ENCODE data around the gene LIN7C.

The LIN7C gene

DNA sequence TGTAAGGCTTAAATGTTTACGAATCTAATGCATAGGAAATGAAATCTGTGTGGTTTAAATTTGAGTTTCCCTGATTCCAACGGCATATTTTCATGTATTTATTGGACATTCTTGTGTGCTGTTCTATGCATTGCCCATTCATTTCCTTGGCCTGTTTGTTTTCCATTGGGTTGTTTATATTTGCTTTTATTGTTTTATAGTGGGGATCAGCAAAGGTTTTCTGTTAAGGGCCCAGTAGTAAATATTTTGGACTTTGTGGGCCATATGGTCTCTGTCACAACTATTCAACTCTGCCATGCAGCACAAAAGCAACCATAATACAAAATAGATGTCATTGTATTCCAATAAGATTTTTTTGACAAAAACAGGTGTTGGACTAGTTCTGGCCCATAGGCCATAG is 28.7 kb downstream of the LIN7C start:
- Histone ChIP-seq H3K4me3 (ENCODE audit: low read depth, low read length) (no peak overlapping the region), H3K36me3 (no peaks in the 10 kb centered on the region), H3K4me1 (no peaks in the 10 kb centered on the region), H3K9me3 (no peaks in the 10 kb centered on the region), H3K27me3 (no peaks in the 10 kb centered on the region)
- TF ChIP-seq, protein P1, sequence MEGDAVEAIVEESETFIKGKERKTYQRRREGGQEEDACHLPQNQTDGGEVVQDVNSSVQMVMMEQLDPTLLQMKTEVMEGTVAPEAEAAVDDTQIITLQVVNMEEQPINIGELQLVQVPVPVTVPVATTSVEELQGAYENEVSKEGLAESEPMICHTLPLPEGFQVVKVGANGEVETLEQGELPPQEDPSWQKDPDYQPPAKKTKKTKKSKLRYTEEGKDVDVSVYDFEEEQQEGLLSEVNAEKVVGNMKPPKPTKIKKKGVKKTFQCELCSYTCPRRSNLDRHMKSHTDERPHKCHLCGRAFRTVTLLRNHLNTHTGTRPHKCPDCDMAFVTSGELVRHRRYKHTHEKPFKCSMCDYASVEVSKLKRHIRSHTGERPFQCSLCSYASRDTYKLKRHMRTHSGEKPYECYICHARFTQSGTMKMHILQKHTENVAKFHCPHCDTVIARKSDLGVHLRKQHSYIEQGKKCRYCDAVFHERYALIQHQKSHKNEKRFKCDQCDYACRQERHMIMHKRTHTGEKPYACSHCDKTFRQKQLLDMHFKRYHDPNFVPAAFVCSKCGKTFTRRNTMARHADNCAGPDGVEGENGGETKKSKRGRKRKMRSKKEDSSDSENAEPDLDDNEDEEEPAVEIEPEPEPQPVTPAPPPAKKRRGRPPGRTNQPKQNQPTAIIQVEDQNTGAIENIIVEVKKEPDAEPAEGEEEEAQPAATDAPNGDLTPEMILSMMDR (IDR thresholded peaks at IDR 0.05; ENCODE audit: low read depth, low read length) = no peak
- no peak for DNase-seq

DNA sequence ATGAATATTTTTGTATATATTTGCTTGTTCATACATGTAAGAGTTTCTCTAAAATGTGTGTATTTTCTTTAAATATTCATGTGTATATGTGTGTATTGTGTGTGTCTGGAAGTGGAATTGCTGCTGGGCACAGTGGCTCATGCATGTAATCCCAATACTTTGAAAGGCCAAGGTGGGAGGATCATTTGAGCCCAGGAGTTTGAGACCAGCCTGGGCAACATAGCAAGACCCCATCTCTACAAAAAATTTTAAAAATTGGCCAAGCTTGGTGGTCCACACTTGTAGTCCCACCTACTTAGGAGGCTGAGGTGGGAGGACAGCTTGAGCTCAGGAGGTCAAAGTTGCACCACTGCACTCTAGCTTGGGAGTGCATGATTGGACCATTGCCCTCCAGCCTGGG is 29.3 kb downstream of the LIN7C start:
- Histone ChIP-seq H3K4me1 (no peaks in the 10 kb centered on the region), H3K36me3 (no peaks in the 10 kb centered on the region), H3K4me3 (ENCODE audit: low read depth, low read length) (no peak overlapping the region), H3K9me3 (no peaks in the 10 kb centered on the region), H3K27me3 (no peaks in the 10 kb centered on the region)
- DNase-seq = no peak
- TF ChIP-seq, protein P1 (IDR thresholded peaks at IDR 0.05; ENCODE audit: low read depth, low read length) = no peak

DNA sequence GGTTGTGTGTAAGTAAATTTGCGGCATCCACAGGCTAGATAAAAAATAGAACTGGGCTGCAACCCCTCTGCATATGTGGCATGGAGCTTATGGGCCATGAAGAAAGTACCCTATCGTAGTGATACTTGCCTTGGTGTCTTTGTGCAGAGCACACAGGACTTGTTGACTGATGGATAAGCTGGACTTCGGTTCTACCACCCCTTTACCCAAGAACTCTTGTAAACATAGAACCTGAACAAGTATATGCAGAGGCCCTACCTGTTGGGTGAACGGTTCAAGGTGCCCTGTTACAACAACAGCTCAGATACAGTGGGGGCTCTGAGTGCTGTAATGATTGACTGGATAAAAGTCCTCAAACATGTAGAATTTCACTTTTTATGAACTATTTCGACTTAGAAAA is 30.9 kb downstream of the LIN7C start:
- DNase-seq = no peak
- H3K27me3 ChIP-seq = no peaks in the 10 kb centered on the region
- no peaks in the 10 kb centered on the region; the same call in 1 of the 2 replicates for H3K4me1 ChIP-seq
- TF ChIP-seq, protein P1 (IDR thresholded peaks at IDR 0.05; ENCODE audit: low read depth, low read length) = no peak
- no peaks in the 10 kb centered on the region for H3K9me3 ChIP-seq
- H3K36me3 ChIP-seq = no peaks in the 10 kb centered on the region
- H3K4me3 ChIP-seq (ENCODE audit: low read depth, low read length) = no peak overlapping the region

DNA sequence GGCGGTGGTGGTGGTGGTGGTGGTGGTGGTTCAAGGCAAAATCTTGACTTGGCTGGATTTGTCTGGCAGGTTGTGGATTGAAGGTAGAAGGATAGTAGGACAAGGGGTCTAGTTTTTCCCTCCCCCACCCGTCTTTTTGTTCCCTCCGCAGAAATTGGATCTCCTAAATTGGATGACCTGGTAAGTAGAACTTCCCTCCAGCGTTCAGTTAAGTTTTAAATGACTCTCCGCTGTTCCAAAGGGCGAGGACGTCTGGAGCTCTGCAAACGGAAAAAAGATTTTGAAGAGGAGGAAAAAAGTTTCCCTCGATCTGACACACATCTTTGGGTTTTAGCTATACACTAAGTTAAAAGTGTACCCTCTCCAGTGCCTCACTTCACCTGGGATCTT is 33.6 kb downstream of the LIN7C start:
- Histone ChIP-seq H3K4me1 (no peaks in the 10 kb centered on the region; the same call in 1 of the 2 replicates), H3K27me3 (no peaks in the 10 kb centered on the region), H3K36me3 (no peaks in the 10 kb centered on the region), H3K9me3 (no peaks in the 10 kb centered on the region), H3K4me3 (ENCODE audit: low read depth, low read length) (no peak overlapping the region)
- DNase-seq = no peak
- TF ChIP-seq, protein P1 (IDR thresholded peaks at IDR 0.05; ENCODE audit: low read depth, low read length) = no peak

DNA sequence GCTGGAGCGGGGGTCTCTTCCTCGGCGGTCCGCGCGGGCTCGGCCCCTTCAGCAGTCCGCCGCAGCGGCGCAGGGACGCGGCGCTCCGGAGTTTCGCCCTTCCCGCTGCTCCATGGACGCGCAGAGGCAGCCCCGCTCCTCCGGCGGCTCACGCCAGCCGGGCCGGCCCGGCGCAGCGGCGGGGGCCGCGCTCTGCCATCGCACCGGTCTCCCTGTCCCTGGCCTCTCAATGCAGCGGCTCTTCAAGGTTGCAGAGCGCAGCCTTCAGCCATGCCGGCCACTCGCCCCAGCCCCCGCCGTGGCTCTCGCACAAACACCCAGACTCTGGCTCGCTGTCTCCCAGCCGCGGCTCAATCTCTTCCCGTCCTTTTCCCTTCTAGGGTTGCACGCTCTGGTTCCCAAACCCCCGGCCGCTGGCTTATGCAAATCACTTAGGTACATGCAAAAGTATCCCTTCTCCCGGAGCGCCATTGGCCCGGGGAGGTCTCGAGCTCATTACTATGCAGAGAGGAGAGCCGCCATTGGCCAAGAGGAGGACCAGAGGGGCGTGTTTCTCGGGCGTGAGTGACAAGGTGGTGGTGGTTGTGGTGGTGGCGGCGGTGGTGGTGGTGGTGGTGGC is 34.1 kb downstream of the LIN7C start, which contains the start of gene LGR4:
Gene LGR4 (minus strand): TSS at position 393 of the 619 bp plus-strand sequence. CDS start 488 bp downstream, outside the sequence.
- H3K36me3 ChIP-seq = no peaks in the 10 kb centered on the region
- TF ChIP-seq, protein P1 (IDR thresholded peaks at IDR 0.05; ENCODE audit: low read depth, low read length) = no peak
- DNase-seq = peak; percentile 90
- no peaks in the 10 kb centered on the region; the same call in 1 of the 2 replicates for H3K4me1 ChIP-seq
- H3K27me3 ChIP-seq = no peaks in the 10 kb centered on the region
- no peaks in the 10 kb centered on the region for H3K9me3 ChIP-seq
- H3K4me3 ChIP-seq (ENCODE audit: low read depth, low read length) = peak within 1 kb of the TSS; percentile 52

DNA sequence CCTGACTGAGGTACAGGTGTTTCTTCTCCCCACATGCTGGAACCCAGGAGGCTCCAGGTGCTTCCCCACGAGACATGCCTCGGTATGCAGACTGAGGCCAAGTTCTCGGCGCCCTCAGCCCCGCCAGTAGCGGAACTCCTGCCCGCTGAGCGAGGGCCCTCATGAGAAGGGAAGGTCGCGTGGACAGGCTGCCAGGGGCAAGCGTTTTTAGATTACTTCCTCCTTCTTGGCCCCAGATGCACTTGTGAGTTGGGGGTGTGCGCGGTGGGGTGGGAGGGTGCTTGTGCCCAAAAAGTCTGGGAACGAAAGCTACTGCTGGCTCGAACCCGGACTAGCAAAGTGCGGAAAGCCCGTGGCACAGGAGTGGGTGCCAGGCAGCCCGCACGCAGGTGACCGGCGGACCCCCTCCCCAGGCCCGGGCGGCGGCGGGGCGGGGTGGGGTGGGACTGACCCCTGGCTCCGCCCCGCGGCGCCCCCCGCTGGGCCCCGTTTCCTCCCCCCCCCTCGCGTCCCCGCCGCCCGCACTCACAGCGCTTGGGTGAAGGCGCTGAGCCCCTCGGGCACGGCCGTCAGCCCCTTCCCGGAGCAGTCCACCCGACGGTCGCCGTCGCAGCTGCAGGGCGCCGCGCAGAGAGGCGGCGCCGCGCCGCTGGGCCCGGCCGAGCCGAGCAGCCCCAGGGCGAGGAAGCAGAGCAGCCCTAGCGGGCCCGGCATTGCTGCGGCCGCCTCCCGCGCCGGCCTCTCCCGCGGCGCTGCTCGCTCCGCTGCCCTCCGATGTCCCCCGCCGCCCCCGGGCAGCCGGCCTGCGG is 34.8 kb downstream of the LIN7C start:
- Histone ChIP-seq H3K4me1 (no peaks in the 10 kb centered on the region; the same call in 1 of the 2 replicates), H3K27me3 (no peaks in the 10 kb centered on the region), H3K9me3 (no peaks in the 10 kb centered on the region), H3K36me3 (no peaks in the 10 kb centered on the region), H3K4me3 (ENCODE audit: low read depth, low read length) (peak overlapping the region; percentile 52)
- TF ChIP-seq, protein P1 (IDR thresholded peaks at IDR 0.05; ENCODE audit: low read depth, low read length) = no peak
- peak; percentile 37 for DNase-seq
